ENCODE results near the gene WDTC1. TPM values are rescaled to one million over a fixed set of nuclear protein-coding genes. Genes with fewer than 3 reads are reported as not detected.
"Not testable (repeated sequence)": the region's sequence is repeated elsewhere in the genome, so short reads cannot be mapped to it uniquely, and the experiment has no call there.

The WDTC1 gene
- total RNA-seq, 8 experiments from 2014 or later: 11.1 to 39.4 (median 27.8) TPM

- H3K4me3 ChIP-seq; in situ Hi-C loops (cut with MboI; ENCODE audit: low pct_unique_long_range_greater_than_20kb in 2 of 9, low sequenced_read_pairs in 9 of 9, unreplicated experiment in 9 of 9); H3K4me1 ChIP-seq (replicated peaks in 1 of 2); H3K27ac ChIP-seq: not testable (repeated sequence)
- ATAC-seq (replicated peaks in 6 of 8): peak in 1 of 8 experiments; percentile 72
- 12 to 83% (median 59%) methylated on average over 1 to 2 of the region's 5 CpGs; no CpG with 5 or more reads in 2 of the 10 experiments for WGBS, 10 experiments
Observed at GRCh38 chr1:27220702-27221497, 13.5 kb upstream of the WDTC1 start.

- H3K27ac ChIP-seq: no peak overlapping the region
- H3K4me3 ChIP-seq: no peak overlapping the region
- ATAC-seq (replicated peaks in 6 of 8): no peak
- WGBS, 10 experiments: 0 to 63% (median 45%) methylated on average over 1 to 3 of the region's 3 CpGs; no CpG with 5 or more reads in 2 of the 10 experiments
- peaks cover 5 to 6% of the 10 kb centered on the region in 2 donors for H3K4me1 ChIP-seq (replicated peaks in 1 of 2)
- in situ Hi-C loops (cut with MboI; ENCODE audit: low pct_unique_long_range_greater_than_20kb in 2 of 9, low sequenced_read_pairs in 9 of 9, unreplicated experiment in 9 of 9): no loop called here
Observed at GRCh38 chr1:27225621-27226020, 8.8 kb upstream of the WDTC1 start.

- ATAC-seq (replicated peaks in 6 of 8): no peak
- no peak overlapping the region for H3K27ac ChIP-seq
- in situ Hi-C loops (cut with MboI; ENCODE audit: low pct_unique_long_range_greater_than_20kb in 2 of 9, low sequenced_read_pairs in 9 of 9, unreplicated experiment in 9 of 9): no loop called here
- WGBS, 10 experiments: 74 to 100% (median 87%) methylated on average over 1 to 3 of the region's 3 CpGs; no CpG with 5 or more reads in 3 of the 10 experiments
- H3K4me3 ChIP-seq: no peak overlapping the region
- H3K4me1 ChIP-seq (replicated peaks in 1 of 2): no peaks in the 10 kb centered on the region
Observed at GRCh38 chr1:27227765-27228164, 6.7 kb upstream of the WDTC1 start.

GRCh38 chr1:27233667-27234048 lies 774 bp upstream of the WDTC1 start:
- H3K4me3 ChIP-seq: peak overlapping the region; percentile 21 to 77 (median 23)
- H3K4me1 ChIP-seq (replicated peaks in 1 of 2): peaks cover 12 to 13% of the 10 kb centered on the region in 2 donors
- ATAC-seq (replicated peaks in 6 of 8): peak in 4 of 8 experiments; percentile 2 to 7 (median 2)
- H3K27ac ChIP-seq: peak overlapping the region in 1 of 2 donors; percentile 67
- 73 to 100% (median 92%) methylated on average over 1 to 6 of the region's 9 CpGs; no CpG with 5 or more reads in 4 of the 10 experiments for WGBS, 10 experiments
- in situ Hi-C loops (cut with MboI; ENCODE audit: low pct_unique_long_range_greater_than_20kb in 2 of 9, low sequenced_read_pairs in 9 of 9, unreplicated experiment in 9 of 9): no loop called here

- 0 to 39% (median 29%) methylated on average over 1 to 7 of the region's 7 CpGs; no CpG with 5 or more reads in 1 of the 10 experiments for WGBS, 10 experiments
- H3K4me3 ChIP-seq: peak overlapping the region; percentile 63 to 95 (median 77)
- no peak overlapping the region for H3K27ac ChIP-seq
- H3K4me1 ChIP-seq (replicated peaks in 1 of 2): peaks cover 12 to 13% of the 10 kb centered on the region in 2 donors
- ATAC-seq (replicated peaks in 6 of 8): no peak
- in situ Hi-C loops (cut with MboI; ENCODE audit: low pct_unique_long_range_greater_than_20kb in 2 of 9, low sequenced_read_pairs in 9 of 9, unreplicated experiment in 9 of 9): no loop called here
Observed at GRCh38 chr1:27235827-27236226, 1.4 kb downstream of the WDTC1 start.

GRCh38 chr1:27237112-27237511 lies 2.7 kb downstream of the WDTC1 start:
- in situ Hi-C loops (cut with MboI; ENCODE audit: low pct_unique_long_range_greater_than_20kb in 2 of 9, low sequenced_read_pairs in 9 of 9, unreplicated experiment in 9 of 9): no loop called here
- no peak for ATAC-seq (replicated peaks in 6 of 8)
- Histone ChIP-seq H3K4me1 (replicated peaks in 1 of 2) (peaks cover 12 to 13% of the 10 kb centered on the region in 2 donors), H3K4me3 (no peak overlapping the region), H3K27ac (no peak overlapping the region)
- 65 to 100% (median 85%) methylated on average over 1 to 4 of the region's 4 CpGs; no CpG with 5 or more reads in 3 of the 10 experiments for WGBS, 10 experiments

GRCh38 chr1:27238032-27238431 lies 3.6 kb downstream of the WDTC1 start:
- Histone ChIP-seq H3K4me1 (replicated peaks in 1 of 2) (peaks cover 12 to 13% of the 10 kb centered on the region in 2 donors), H3K27ac (no peak overlapping the region), H3K4me3 (no peak overlapping the region)
- in situ Hi-C loops (cut with MboI; ENCODE audit: low pct_unique_long_range_greater_than_20kb in 2 of 9, low sequenced_read_pairs in 9 of 9, unreplicated experiment in 9 of 9): no loop called here
- ATAC-seq (replicated peaks in 6 of 8): no peak

- Histone ChIP-seq H3K4me1 (replicated peaks in 1 of 2) (no peaks in the 10 kb centered on the region), H3K4me3 (no peak overlapping the region), H3K27ac (no peak overlapping the region)
- 87 to 100% (median 93%) methylated on average over 2 to 3 of the region's 4 CpGs; no CpG with 5 or more reads in 4 of the 10 experiments for WGBS, 10 experiments
- ATAC-seq (replicated peaks in 6 of 8): no peak
- in situ Hi-C loops (cut with MboI; ENCODE audit: low pct_unique_long_range_greater_than_20kb in 2 of 9, low sequenced_read_pairs in 9 of 9, unreplicated experiment in 9 of 9): no loop called here
Observed at GRCh38 chr1:27241677-27242076, 7.2 kb downstream of the WDTC1 start.

GRCh38 chr1:27243665-27244064 lies 9.2 kb downstream of the WDTC1 start:
- in situ Hi-C loops (cut with MboI; ENCODE audit: low pct_unique_long_range_greater_than_20kb in 2 of 9, low sequenced_read_pairs in 9 of 9, unreplicated experiment in 9 of 9); H3K27ac ChIP-seq; ATAC-seq (replicated peaks in 6 of 8): not testable (repeated sequence)

GRCh38 chr1:27246194-27246593 lies 11.8 kb downstream of the WDTC1 start:
- WGBS, 10 experiments: 78 to 100% (median 100%) methylated on average over 1 of the region's 1 CpG; no CpG with 5 or more reads in 1 of the 10 experiments
- Histone ChIP-seq H3K4me3 (no peak overlapping the region), H3K4me1 (replicated peaks in 1 of 2) (no peaks in the 10 kb centered on the region), H3K27ac (no peak overlapping the region)
- no peak for ATAC-seq (replicated peaks in 6 of 8)
- in situ Hi-C loops (cut with MboI; ENCODE audit: low pct_unique_long_range_greater_than_20kb in 2 of 9, low sequenced_read_pairs in 9 of 9, unreplicated experiment in 9 of 9): no loop called here

More at GRCh38 chr1:27243665-27244064, 9.2 kb downstream of the WDTC1 start:
- not testable (repeated sequence) for H3K4me1 ChIP-seq (replicated peaks in 1 of 2); H3K4me3 ChIP-seq
- 86 to 100% (median 93%) methylated on average over 2 to 5 of the region's 5 CpGs for WGBS, 10 experiments

- ATAC-seq (replicated peaks in 6 of 8): no peak
- no peak overlapping the region for H3K4me3 ChIP-seq
- WGBS, 10 experiments: 20 to 100% (median 91%) methylated on average over 1 to 3 of the region's 3 CpGs
- no peak overlapping the region for H3K27ac ChIP-seq
- in situ Hi-C loops (cut with MboI; ENCODE audit: low pct_unique_long_range_greater_than_20kb in 2 of 9, low sequenced_read_pairs in 9 of 9, unreplicated experiment in 9 of 9): no loop called here
- H3K4me1 ChIP-seq (replicated peaks in 1 of 2): no peaks in the 10 kb centered on the region
Observed at GRCh38 chr1:27253596-27253995, 19.2 kb downstream of the WDTC1 start.

- in situ Hi-C loops (cut with MboI; ENCODE audit: low pct_unique_long_range_greater_than_20kb in 2 of 9, low sequenced_read_pairs in 9 of 9, unreplicated experiment in 9 of 9): no loop called here
- Histone ChIP-seq H3K27ac (no peak overlapping the region), H3K4me1 (replicated peaks in 1 of 2) (no peaks in the 10 kb centered on the region), H3K4me3 (no peak overlapping the region)
- ATAC-seq (replicated peaks in 6 of 8): no peak
Observed at GRCh38 chr1:27255136-27255535, 20.7 kb downstream of the WDTC1 start.

- 79 to 100% (median 100%) methylated on average over 1 to 6 of the region's 6 CpGs; no CpG with 5 or more reads in 3 of the 10 experiments for WGBS, 10 experiments
- H3K4me3 ChIP-seq: no peak overlapping the region
- no peak overlapping the region for H3K27ac ChIP-seq
- ATAC-seq (replicated peaks in 6 of 8): no peak
- in situ Hi-C loops (cut with MboI; ENCODE audit: low pct_unique_long_range_greater_than_20kb in 2 of 9, low sequenced_read_pairs in 9 of 9, unreplicated experiment in 9 of 9): no loop called here
- no peaks in the 10 kb centered on the region for H3K4me1 ChIP-seq (replicated peaks in 1 of 2)
Observed at GRCh38 chr1:27257155-27257554, 22.7 kb downstream of the WDTC1 start.

GRCh38 chr1:27258598-27258997 lies 24.2 kb downstream of the WDTC1 start:
- WGBS, 10 experiments: 60 to 87% (median 76%) methylated on average over 2 to 6 of the region's 6 CpGs
- no peaks in the 10 kb centered on the region for H3K4me1 ChIP-seq (replicated peaks in 1 of 2)
- no peak overlapping the region for H3K27ac ChIP-seq
- in situ Hi-C loops (cut with MboI; ENCODE audit: low pct_unique_long_range_greater_than_20kb in 2 of 9, low sequenced_read_pairs in 9 of 9, unreplicated experiment in 9 of 9): no loop called here
- no peak for ATAC-seq (replicated peaks in 6 of 8)
- H3K4me3 ChIP-seq: no peak overlapping the region
